HepG2 (cell line): ENCODE measurements around the gene CNPY4. TPM values are rescaled to one million over a fixed set of nuclear protein-coding genes. Genes with fewer than 3 reads are reported as not detected.
A peak's percentile ranks its signal among the peaks of the same experiment; 100 is the strongest.

Source experiments
- ATF7 ChIP-seq, 2 experiments: fragments of 450-650 bp in 1 of 2; sonication (generic) in 1 of 2; formaldehyde crosslinking in 1 of 2; IDR thresholded peaks; 2 replicates each; pipeline versions ENCODE4 v1.4.0 to v1.6.1; 2016 to 2020; ENCODE audit warnings: antibody characterized with exemption in 1 of 2, mild to moderate bottlenecking in 1 of 2, missing genetic modification reagents in 1 of 2
- CCDC6 ChIP-seq: sonication (generic); formaldehyde crosslinking; IDR thresholded peaks from 2 replicates; pipeline ENCODE4 v1.8.1; 2022; ENCODE audit warnings: mild to moderate bottlenecking, missing genetic modification reagents, moderate library complexity
- DMTF1 ChIP-seq: sonication (generic); formaldehyde crosslinking; IDR thresholded peaks from 2 replicates; pipeline ENCODE4 v1.4.0; 2020; ENCODE audit warnings: mild to moderate bottlenecking, missing genetic modification reagents
- ESRRA ChIP-seq: sonication (generic); formaldehyde crosslinking; IDR thresholded peaks from 2 replicates; pipeline ENCODE4 v1.5.1; 2020; ENCODE audit warnings: mild to moderate bottlenecking, low read depth, missing genetic modification reagents
- IKZF4 ChIP-seq: sonication (generic); formaldehyde crosslinking; IDR thresholded peaks from 2 replicates; pipeline ENCODE4 v1.5.1; 2020; ENCODE audit warnings: borderline replicate concordance, mild to moderate bottlenecking, low read depth, missing genetic modification reagents; ENCODE audit errors: not compliant biosample characterization
- MIER3 ChIP-seq: IDR thresholded peaks from 2 replicates; pipeline ENCODE4 v1.6.1; 2016; ENCODE audit warnings: missing compliant biosample characterization, borderline replicate concordance
- SNRNP70 ChIP-seq: fragments of 200-400 bp; formaldehyde crosslinking; IDR thresholded peaks from 2 replicates; pipeline ENCODE4 v1.6.1; 2017; ENCODE audit warnings: mild to moderate bottlenecking, low read depth, low read length, moderate library complexity
- polyA plus RNA-seq, 8 experiments: library from polyadenylated mRNA; depleted of rRNA in 3 of 8; stranded (reverse) in 7 of 8; unstranded in 1 of 8; fragments of >200 nt; fragmentation: Illumina TruSeq in 4 of 8; extraction: Trizol in 4 of 8; gene quantifications; 2 replicates each; pipeline versions ENCODE4 v1.2.1 to v1.2.3, GENCODE V29; 2011 to 2016; ENCODE audit warnings: low read depth in 4 of 8, missing spikeins in 1 of 8, mixed read lengths in 1 of 8; ENCODE audit not compliant: insufficient read depth in 1 of 8
- total RNA-seq, 5 experiments: library from RNA; depleted of rRNA; stranded (reverse); fragments of >200 nt; fragmentation: Illumina TruSeq; extraction: Trizol; gene quantifications; 2 replicates each; pipeline ENCODE4 v1.2.3, GENCODE V29; 2016; ENCODE audit warnings: low read depth in 1 of 5
- TF ChIP-seq, protein P1 (sequence below): sonication (generic); formaldehyde crosslinking; IDR thresholded peaks from 2 replicates; pipeline ENCODE4 v1.4.0; 2020; ENCODE audit warnings: mild to moderate bottlenecking, missing genetic modification reagents
- TF ChIP-seq, protein P2 (sequence below): sonication (generic); formaldehyde crosslinking; IDR thresholded peaks from 2 replicates; pipeline ENCODE4 v1.8.1; 2023; ENCODE audit warnings: mild to moderate bottlenecking, missing genetic modification reagents, borderline replicate concordance

The CNPY4 gene
- total and polyA plus RNA-seq, 2 of the 13 experiments (the other 11 are each of a cell fraction or from before 2014, with no cell fraction given), result 6.2 to 12.7 TPM

DNA sequence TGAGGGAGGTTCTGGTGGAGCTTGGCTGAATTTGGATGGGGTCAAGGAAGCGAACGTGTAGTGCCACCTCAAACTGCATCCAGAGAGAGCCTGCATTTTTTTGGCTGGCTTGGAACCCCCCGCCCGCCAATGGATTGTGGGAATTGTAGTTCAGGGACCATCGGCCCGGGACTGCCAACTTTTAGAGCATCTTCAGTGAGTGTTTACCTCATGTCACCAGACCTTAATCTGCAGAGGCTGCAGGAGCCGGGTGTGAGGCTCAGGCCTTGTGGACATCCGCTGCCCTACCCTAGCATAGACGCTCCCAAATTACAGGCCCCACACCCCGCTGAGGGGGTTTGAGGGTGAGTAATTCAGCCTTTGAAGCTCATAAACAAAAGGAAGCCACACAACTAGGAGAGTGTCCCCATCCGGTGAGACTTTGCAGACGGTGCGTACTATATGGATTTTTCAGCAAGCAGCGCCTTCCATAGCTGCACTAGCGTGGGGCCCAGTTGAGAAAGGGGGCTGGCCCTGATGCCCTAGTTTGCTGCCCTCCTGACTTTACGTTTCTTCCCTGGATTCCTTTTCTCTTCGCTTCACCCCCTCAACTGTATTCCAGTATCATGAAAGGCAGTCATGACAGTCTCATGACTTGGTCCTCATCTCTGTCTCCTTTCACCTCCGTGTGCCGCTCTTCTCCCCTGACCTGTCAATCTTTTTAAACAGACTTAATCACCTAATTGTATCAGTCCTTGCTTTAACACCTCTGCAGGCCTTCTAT lies 717 bp downstream of the CNPY4 start (continued):
- TF ChIP-seq, protein P1, sequence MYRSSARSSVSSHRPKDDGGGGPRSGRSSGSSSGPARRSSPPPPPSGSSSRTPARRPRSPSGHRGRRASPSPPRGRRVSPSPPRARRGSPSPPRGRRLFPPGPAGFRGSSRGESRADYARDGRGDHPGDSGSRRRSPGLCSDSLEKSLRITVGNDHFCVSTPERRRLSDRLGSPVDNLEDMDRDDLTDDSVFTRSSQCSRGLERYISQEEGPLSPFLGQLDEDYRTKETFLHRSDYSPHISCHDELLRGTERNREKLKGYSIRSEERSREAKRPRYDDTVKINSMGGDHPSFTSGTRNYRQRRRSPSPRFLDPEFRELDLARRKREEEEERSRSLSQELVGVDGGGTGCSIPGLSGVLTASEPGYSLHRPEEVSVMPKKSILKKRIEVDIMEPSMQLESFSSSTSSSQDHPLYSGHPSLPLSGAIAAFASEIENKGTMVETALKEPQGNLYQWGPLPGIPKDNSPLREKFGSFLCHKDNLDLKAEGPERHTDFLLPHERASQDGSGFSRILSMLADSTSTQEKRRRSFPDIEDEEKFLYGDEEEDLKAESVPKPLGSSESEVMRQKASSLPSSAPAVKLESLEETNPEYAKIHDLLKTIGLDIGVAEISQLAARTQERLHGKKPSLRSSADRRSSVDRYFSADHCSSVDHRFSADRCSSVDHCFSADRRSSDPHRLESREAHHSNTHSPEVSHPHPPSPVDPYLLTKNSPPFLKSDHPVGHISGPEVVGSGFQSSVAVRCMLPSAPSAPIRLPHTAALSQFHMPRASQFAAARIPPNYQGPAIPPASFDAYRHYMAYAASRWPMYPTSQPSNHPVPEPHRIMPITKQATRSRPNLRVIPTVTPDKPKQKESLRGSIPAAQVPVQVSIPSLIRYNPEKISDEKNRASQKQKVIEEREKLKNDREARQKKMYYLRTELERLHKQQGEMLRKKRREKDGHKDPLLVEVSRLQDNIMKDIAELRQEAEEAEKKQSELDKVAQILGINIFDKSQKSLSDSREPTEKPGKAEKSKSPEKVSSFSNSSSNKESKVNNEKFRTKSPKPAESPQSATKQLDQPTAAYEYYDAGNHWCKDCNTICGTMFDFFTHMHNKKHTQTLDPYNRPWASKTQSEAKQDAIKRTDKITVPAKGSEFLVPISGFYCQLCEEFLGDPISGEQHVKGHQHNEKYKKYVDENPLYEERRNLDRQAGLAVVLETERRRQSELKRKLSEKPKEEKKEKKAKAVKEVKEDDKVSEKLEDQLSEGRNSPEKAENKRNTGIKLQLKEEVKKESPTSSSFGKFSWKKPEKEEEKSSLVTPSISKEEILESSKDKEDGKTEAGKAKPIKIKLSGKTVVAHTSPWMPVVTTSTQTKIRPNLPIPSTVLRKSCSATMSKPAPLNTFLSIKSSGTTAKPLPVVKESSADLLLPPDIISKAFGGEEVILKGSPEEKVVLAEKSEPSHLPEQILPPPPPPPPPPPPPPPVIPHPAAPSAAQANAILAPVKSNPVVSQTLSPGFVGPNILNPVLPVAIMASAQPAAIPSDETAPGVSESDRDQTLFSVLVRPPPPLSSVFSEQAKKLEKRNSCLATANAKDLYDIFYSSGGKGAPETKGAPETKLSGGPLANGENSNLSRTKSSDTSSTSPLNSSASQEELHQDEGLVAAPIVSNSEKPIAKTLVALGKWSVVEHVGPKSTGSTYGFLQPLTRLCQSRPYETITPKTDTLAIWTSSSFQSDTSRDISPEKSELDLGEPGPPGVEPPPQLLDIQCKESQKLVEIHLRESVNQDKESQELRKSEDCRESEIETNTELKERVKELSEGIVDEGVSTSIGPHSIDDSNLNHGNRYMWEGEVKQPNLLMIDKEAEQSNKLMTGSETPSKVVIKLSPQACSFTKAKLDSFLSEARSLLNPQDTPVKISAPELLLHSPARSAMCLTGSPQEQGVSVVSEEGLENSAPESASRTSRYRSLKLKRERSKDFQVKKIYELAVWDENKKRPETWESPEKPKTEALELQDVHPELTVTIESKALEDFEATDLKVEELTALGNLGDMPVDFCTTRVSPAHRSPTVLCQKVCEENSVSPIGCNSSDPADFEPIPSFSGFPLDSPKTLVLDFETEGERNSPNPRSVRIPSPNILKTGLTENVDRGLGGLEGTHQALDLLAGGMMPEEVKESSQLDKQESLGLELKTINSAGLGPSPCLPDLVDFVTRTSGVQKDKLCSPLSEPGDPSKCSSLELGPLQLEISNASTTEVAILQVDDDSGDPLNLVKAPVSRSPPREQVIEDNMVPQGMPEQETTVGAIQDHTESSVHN (CRISPR knock-in tag), result 0 out of 2 replicates have a peak, but pooled peaks have one; percentile 41
- TF ChIP-seq ESRRA (CRISPR knock-in tag), result no peak
- TF ChIP-seq SNRNP70, result no peak
- TF ChIP-seq, protein P2, sequence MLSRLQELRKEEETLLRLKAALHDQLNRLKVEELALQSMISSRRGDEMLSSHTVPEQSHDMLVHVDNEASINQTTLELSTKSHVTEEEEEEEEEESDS, result no peak
- TF ChIP-seq ATF7 (IDR thresholded peaks at IDR 0.05), result no peak
- TF ChIP-seq ATF7 (CRISPR knock-in tag; IDR thresholded peaks at IDR 0.05), result no peak
- TF ChIP-seq IKZF4 (CRISPR knock-in tag), result no peak
- 0 out of 2 replicates have a peak, but pooled peaks have one; percentile 18 for TF ChIP-seq CCDC6 (CRISPR knock-in tag)
- TF ChIP-seq MIER3 (CRISPR knock-in tag), result no peak
- TF ChIP-seq DMTF1 (CRISPR knock-in tag), result no peak
